ENCODE results near the gene TAF4B.
"Not testable (repeated sequence)": the region's sequence is repeated elsewhere in the genome, so short reads cannot be mapped to it uniquely, and the experiment has no call there.

DNA sequence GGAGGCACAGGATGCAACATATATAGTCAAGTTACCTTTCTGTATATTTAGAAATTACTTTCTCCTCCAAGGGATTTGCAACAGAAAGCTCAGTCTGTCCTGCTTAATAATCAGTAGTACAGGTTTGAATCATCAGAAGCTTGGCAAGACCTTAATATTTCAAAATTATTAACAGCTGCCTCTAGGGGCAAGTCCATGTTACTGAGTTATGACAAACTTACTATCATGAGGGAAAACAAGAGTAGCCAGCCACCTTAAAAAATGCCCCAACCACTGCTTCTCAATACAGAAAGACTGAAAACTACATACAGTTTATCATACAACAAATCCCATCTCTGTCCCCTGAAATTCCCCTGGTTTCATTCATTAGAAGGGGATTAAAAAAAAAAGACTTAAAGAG is 28.6 kb downstream of the TAF4B start:
- TF ChIP-seq, protein P1, sequence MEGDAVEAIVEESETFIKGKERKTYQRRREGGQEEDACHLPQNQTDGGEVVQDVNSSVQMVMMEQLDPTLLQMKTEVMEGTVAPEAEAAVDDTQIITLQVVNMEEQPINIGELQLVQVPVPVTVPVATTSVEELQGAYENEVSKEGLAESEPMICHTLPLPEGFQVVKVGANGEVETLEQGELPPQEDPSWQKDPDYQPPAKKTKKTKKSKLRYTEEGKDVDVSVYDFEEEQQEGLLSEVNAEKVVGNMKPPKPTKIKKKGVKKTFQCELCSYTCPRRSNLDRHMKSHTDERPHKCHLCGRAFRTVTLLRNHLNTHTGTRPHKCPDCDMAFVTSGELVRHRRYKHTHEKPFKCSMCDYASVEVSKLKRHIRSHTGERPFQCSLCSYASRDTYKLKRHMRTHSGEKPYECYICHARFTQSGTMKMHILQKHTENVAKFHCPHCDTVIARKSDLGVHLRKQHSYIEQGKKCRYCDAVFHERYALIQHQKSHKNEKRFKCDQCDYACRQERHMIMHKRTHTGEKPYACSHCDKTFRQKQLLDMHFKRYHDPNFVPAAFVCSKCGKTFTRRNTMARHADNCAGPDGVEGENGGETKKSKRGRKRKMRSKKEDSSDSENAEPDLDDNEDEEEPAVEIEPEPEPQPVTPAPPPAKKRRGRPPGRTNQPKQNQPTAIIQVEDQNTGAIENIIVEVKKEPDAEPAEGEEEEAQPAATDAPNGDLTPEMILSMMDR (IDR thresholded peaks at IDR 0.05), result not testable (repeated sequence)
- TF ChIP-seq, protein P2, sequence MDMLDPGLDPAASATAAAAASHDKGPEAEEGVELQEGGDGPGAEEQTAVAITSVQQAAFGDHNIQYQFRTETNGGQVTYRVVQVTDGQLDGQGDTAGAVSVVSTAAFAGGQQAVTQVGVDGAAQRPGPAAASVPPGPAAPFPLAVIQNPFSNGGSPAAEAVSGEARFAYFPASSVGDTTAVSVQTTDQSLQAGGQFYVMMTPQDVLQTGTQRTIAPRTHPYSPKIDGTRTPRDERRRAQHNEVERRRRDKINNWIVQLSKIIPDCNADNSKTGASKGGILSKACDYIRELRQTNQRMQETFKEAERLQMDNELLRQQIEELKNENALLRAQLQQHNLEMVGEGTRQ (CRISPR knock-in tag; IDR thresholded peaks at IDR 0.05), result not testable (repeated sequence)
- not testable (repeated sequence) for TF ChIP-seq ZNF416 (CRISPR knock-in tag; IDR thresholded peaks at IDR 0.05); NR2C2 (CRISPR knock-in tag; IDR thresholded peaks at IDR 0.05); JUN (CRISPR knock-in tag; IDR thresholded peaks at IDR 0.05); GTF2I (CRISPR knock-in tag; conservative IDR thresholded peaks at IDR 0.05); GABPB1 (CRISPR knock-in tag; IDR thresholded peaks at IDR 0.05)
- TF ChIP-seq, protein P3, sequence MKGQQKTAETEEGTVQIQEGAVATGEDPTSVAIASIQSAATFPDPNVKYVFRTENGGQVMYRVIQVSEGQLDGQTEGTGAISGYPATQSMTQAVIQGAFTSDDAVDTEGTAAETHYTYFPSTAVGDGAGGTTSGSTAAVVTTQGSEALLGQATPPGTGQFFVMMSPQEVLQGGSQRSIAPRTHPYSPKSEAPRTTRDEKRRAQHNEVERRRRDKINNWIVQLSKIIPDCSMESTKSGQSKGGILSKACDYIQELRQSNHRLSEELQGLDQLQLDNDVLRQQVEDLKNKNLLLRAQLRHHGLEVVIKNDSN (CRISPR knock-in tag; IDR thresholded peaks at IDR 0.05), result not testable (repeated sequence)
- TF ChIP-seq, protein P4, sequence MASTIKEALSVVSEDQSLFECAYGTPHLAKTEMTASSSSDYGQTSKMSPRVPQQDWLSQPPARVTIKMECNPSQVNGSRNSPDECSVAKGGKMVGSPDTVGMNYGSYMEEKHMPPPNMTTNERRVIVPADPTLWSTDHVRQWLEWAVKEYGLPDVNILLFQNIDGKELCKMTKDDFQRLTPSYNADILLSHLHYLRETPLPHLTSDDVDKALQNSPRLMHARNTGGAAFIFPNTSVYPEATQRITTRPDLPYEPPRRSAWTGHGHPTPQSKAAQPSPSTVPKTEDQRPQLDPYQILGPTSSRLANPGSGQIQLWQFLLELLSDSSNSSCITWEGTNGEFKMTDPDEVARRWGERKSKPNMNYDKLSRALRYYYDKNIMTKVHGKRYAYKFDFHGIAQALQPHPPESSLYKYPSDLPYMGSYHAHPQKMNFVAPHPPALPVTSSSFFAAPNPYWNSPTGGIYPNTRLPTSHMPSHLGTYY (CRISPR knock-in tag; IDR thresholded peaks at IDR 0.05), result not testable (repeated sequence)

Measured in WTC11 (cell line).